Eye (tissue), 1 donor: ENCODE measurements around the gene CHN1.

Experiments used
- DNase-seq: peaks from one replicate; pipeline ENCODE4 v3.0.0-alpha.2; 2015

The CHN1 gene, protein sequence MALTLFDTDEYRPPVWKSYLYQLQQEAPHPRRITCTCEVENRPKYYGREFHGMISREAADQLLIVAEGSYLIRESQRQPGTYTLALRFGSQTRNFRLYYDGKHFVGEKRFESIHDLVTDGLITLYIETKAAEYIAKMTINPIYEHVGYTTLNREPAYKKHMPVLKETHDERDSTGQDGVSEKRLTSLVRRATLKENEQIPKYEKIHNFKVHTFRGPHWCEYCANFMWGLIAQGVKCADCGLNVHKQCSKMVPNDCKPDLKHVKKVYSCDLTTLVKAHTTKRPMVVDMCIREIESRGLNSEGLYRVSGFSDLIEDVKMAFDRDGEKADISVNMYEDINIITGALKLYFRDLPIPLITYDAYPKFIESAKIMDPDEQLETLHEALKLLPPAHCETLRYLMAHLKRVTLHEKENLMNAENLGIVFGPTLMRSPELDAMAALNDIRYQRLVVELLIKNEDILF

DNA sequence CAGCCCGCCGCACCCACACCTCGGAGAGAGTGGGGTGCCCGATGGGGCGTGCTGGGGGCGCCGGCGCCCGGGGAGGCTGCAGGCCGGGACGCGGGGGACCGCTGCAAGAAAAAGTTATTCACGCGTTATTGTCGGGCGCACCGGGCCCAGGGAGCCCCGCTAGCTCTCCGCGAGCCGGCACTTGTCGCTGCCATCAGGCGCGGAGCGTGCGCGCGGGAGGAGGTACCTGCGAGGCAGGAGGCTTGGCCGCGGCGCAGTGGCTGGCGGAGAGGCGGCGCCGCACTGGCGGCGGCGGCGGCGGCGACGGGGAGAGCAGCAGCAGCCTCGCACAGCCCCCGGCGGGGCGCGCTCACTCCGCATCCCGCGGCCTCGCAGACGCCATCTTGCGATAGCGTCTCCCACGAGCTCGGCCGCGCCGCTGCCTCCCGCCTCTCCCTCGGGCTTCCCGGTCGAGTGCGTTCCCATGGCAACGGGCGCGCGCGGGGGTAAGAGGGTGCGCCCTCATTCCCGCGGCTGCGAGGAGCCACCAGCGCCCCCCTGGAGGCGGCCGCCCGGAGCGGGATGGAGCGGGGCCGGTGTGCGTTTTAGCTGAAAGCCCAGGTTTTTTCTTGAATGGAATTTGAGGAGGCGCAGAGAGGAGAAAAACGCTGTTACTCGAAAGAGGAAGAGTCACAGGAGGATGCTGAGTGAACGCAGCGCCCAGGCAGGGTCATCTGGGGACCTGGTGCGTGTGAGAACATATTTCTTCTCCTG is at the start of gene CHN1:
Gene CHN1 (minus strand): TSS at position 402 of the 753 bp plus-strand sequence. CDS start 469 bp downstream, outside the sequence.
- DNase-seq = peak; percentile 96

DNA sequence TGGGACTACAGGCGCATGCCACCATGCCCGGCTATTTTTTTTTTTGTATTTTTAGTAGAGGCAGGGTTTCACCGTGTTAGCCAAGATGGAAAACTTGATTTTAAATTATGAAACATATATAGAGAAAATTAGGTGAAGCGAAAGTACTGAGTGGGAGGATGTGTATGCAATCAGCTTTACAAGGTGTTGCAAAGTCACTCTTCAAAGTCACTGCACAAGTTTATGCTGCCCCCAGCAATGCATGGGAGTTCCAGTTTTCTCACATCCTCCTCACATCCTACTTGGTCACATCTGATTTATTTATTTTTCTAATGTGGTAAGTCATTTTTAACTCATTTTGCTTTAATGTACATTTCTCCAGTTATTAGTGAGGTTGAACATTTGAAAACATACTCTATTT is 49.2 kb upstream of the CHN1 start:
- DNase-seq = no peak

DNA sequence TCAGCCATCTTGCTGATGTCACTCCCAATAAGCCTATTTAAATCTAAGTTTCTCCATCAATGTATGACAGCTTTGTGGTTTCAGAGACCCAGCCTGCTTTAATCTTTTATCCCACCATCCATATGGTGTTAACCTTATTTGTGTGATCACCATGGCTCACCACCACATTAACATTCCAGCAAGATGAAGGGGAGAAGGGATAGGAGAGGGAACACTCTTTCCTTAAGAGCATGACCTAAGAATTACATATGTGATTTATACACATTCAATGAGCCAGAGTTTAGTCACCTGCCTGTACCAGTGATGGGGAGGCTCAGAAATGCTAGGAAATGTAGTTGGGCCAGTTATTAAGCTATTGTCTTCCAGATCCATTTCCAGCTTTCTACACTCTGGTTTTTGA is 44.5 kb upstream of the CHN1 start:
- no peak for DNase-seq

DNA sequence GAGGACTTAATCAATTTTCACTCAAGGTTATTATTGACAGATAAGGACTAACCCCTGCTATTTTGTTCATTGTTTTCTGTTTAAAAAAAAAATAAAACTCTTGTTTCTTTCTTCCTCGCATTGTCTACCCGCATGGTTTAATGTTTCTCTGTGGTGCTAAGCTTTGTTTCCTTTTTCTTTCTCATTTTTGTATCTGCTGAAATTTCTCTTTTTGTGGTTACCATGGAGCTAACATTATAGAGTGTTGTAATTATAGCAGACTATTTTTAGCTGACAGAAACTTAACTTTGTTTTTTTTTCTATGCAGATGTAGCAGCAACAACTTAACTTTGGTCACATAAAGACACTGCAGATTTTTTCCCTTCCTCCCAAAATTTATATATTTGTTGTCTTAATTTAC is 43.1 kb upstream of the CHN1 start:
- no peak for DNase-seq

DNA sequence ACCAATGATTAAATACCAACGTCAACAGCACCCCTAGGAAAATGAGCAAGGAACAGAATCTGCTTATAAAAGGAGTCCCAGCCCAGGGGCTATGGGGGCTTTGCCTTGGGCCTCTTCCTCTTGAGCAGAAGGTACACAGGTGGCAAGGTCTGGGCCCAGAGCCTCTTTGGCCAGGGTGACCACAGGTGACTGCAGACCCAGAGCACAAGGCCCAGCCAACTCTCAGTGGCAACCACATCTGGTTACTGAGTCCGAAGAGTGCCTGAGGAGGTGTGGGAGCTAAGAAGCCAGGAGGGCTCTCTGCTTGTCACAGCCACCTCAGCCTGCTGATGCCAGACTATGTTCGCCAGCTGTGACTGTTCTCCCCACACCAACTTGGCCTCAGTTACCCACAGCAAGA is 34.3 kb upstream of the CHN1 start:
- no peak for DNase-seq

DNA sequence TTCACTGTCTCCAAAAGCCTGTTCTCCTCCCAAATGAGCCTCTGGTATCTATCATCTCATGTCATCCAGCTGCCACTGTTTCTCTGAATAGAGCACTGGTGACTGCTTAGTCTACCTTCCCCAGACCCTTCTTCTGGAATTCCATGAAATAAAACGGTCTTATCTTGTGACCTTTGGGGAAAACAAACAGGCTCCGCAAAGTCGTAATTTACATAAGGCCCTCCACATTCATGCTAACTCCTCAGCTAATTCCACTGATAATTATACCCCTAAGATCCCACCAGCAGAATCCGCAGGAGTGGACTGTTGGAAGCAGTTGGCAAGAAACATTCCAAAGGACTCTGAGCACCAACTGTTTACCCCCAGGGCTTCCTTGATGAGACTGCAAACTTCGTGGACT is 33.9 kb upstream of the CHN1 start:
- DNase-seq = no peak

DNA sequence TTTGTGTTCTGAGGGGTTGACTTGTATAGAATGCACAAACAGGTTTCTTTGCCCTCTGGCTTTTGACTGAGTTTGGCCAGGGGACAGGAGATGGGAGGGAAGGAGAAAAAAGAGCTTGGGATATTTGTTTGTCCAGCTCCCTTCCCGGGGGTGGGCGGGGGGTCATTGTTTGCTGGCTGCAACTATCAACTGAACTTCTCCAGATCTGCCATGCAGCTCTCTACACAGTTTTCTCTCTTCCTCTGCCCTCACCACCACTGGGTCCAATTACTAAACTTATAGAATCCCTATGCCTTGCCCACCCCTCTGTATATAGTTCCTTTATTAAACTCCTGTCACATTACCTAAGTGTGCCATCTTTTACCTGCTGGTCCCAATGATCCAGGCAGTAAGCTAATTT is 32.8 kb upstream of the CHN1 start:
- no peak for DNase-seq

DNA sequence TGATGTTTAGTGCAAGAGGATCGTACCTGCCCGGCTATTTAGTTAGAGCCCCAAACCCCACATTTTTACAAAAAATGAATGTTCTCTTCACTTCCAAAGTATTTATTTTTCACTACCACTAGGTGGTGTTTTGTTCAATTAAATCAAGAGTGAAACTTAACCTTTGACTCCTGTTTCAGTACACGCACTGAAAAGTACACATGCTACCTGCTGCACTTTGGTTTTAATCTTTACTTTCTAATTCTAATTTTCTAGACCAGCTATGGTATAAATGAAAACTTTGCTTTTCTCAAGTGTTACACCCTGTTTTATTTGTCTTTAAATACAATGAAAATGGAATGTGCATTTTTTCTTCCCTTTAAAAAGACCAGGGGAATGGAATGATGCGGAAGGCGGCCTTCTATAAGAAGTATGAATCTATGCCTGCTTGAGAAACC is 31.4 kb upstream of the CHN1 start:
- peak; percentile 20 for DNase-seq

DNA sequence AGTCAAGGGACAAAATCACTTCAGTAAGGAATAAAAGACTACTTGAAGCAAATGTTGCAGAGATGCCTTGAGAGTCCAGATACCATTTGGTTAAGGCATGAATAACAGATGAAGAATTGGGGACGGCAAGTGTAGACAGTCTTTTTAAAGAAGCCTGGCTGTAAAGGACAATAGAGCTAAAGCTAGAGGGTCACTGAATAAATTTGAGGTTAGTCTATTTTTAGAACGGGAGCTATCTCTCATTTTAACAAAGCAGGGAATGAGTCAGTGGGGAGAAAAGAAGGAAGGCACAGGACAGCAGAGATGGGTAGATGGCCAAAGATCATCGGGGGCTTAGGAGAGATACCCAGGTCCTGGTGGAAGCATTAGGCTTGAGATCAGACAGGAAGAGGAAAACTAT is 30.6 kb upstream of the CHN1 start:
- no peak for DNase-seq

DNA sequence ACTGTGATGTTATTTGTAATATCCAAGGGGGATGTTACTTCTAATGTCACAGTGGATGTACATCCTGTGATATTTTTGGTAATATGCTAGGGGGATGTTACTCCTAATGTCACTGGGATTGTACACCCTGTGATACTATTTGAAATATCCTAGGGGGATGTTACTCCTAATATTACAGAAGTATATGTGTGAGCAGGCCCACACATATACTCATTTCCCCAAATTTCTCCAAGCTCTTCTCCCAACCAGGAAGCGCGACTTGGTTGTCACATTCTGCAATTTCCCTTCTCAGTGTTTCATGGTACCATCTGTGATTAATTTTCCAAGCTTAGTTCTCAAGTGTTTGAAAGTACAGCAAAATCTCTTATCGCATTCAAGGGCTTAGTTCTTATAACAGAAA is 29.5 kb upstream of the CHN1 start:
- DNase-seq = no peak

DNA sequence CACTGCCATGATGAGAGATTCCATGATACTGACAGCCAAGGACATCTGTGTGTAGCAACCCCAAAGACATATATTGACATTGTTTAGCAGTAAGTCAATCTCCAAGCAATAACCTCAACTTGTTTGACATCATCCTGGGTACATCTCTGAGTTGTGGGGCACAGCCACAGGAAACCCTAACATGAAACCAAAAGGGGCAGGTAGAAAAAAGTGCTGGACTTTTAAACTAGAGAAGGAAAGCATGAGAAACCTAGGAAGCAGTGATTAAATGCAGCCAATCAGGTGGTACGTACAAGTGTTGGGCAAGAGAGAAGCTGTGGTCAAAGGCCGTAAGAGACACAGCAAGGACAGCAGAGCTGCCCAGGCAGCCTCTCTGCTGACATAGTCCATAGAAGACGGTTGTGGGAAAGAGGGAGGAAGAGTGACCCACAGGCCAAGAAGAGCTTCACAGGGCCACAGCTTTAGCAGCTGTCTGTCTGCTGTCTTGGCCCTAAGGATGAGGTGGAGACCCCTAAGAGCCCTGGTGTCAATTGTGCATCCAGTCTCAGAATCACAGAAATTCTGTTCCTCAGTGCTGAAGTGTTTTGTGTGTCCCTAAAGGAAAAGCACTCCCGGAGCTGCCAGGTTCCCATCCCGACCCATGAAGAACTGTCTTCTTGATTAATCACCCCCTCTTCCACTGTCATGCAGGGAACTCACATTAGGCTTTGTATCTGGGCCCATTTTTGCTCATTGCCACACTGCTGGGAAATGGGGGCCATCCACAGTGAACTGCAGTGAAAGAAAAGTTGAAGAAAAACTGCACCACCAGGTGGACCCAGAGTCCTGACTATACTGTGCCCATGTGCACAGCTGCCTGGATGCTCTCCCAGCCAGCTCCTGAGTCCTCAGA is 25.4 kb upstream of the CHN1 start:
- DNase-seq = peak; percentile 59

DNA sequence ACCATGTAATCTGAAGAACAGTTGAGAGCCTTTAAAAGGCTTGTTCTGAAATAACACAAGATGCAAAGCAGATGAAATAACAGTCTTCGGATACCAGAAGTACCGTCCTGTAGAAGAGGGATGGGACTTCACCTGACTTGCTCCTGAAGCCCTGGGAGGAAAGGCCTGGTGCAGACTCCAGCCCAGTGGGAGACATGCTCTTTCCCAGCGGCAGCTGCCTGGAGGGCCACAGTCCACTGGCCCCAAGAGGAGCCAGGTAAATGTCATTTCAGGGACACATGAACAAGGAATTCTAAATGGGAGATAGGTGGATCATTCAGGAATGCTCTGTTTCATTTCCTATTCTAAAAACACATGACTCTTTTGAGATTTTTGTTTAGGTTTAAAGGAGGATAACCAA is 22.6 kb upstream of the CHN1 start:
- DNase-seq = no peak

DNA sequence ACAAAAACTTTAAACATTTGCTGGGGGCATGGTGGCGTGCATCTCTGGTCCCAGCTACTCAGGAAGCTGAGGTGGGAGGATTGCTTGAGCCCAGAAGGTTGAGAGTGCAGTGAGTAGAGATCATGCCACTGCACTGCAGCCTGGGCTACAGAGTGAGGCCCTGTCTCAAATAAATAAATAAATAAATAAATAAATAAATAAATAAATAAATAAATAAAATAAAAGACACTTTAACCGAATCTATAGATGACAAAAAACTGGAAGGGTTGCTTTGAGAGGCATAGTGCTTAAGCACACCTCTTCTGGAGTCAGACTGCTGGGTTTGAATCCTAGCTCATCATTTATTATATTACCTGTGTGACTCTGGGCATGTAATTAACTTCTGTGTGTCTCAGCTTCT is 21.2 kb upstream of the CHN1 start:
- no peak for DNase-seq

DNA sequence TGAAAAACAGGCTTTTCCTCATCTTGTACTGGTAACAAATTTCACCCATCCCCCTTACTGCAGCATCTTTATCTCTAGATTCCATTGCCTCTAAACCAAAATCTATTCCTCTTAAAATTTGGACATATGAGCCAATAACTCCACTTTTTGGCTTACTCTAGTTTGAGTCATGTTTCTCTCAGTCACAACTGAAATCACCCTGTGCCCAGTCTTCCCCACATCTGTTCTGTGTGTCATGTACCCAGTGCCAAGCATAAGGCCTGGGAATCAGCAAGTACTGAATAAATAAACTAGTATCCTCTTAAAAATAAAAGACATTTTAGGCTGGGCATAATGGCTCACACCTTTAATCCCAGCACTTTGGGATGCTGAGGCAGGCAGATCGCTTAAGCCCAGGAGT is 20.8 kb upstream of the CHN1 start:
- DNase-seq = no peak

DNA sequence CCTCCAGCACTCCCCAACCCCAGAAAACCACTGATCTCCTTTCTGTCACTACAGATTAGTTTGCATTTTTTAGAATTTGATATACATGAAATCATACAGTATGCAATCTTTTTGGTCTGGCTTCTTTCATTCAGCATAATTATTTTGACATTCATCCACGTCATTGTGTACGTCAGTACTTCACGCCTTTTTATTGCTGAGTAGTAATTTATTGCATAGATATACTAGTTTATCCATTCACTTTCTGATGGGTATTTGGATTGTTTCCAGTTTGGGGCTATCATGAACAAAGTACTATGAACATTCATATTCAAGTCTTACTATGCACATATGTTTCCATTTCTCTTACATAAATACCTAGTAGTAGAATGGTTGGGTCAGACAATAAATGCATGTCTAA is 20.1 kb upstream of the CHN1 start:
- no peak for DNase-seq

DNA sequence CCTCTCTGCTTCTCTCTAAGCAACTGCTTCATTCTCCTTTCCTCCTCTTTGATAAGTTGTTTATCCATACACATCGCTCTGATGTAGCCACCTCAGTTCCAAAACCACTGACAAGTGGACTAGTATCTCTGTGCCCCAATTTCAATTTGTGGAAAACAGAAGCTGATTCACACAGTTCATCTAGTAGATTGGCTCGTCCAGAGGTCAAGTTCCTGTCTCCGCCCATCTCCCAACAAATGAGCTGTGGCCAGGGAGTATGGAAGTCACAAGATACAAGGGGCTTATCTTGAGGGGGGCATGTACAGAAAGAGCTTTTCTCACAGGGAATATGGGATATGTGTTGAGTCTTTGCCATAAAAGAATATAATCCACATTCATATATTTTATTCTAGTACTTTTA is 17.7 kb upstream of the CHN1 start:
- DNase-seq = no peak

DNA sequence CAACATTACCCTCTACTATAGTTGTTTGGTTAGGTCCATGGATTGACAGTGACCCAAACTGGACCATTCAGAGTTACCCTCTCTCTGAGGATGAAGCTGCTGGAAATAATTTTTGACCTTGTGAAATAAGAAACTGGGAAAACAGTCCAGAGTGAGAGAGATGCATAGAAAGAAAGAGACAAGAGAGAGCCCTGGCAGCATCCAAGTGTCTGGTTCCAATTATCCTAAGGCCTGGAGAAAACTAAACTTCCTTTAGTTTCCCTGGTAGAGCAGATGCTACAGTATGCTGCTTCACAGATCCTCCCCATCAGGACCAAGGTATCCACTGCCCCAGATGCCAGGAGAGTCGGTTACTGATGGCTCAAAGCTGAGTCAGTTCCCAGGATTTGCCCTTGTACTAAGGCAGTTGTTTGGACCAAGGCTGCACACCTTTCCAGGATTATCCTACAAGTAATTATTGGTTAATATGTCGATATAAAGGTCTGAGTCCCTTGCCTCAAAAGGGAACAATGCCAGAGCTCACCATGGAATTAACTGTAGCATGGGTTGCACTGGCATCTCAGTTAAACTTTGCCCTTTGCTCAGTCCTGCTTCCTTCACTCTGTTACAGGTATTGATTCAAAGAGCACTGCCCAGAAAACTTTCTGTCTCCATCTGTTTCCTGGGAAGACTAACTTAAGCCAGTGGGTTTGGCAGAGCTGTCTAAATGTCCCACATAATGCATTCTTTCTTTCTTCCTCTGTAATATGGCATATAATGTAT is 14.6 kb upstream of the CHN1 start:
- no peak for DNase-seq

DNA sequence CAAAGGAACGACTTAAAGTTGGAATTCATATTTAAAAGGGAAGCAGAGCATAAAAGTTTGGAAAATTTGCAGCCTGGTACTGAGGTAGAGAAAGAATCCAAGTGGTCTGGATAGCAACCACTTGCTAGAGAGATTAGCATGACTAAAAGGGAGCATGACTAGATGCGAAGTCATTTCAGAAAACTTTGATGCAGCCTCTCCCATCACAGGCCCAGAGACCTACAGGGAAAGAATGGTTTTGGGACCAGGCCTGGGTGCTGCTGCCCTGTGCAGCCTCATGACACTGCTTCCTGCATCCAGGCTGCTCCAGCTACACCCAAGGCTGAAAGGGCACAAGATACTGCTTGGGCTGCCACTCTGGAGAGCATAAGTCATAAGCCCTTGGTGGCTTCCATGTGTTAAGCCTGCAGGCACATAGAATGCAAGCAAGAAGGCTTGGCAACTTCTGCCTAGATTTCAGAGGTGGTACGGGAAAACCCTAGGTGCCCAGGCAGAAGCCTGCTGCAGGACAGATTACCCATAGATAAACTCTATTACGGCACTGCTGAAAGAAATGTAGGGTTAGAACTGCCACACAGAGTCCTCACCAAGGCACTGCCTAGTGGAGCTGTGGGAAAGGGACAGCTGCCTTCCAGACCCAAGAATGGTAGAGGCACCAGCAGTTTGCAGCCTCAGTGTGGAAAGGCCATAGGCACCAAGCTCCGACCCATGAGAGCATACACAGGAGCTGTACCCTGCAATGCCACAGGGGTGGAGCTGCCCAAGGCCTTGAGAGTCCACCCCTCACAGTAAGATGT is 12.6 kb upstream of the CHN1 start:
- DNase-seq = no peak

DNA sequence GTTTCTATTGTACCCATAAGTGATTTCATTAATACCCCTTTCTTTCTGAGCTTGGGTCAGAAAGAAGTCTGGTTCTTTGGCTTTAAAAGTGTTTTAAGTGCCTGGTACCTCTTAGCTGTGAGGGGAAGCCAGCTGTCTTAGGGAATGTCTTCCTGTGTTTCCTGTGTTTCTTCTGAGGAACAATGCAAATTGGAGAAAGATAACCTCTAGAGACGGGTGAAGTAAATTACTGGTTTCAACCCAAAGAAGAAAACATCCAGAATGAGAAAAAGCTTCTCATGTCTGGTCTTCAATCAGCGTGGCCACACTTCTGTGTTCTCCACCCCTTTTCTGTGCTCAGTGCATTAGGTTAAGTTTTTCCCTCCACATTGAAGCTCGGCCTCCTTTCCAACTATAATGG is 10.2 kb upstream of the CHN1 start:
- DNase-seq = no peak

DNA sequence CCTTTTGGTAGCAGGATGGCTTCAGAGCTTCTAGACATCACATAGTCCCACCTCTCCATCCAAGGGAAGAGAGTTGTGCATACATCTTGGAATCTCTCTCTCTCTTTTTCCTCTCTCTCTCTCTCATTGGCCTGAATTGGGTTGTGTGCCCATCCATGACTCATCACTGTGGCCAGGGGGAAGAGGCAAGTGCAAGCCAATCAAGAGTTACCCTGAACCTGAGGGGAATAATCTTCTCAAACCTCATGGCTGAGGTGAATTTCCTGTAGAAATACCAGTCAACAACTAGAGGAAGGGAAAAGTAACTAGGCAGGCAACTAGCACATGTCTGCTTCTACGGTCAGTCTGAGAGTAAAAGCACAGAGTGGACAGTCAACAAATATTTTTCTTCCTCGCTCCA is 7.3 kb upstream of the CHN1 start:
- no peak for DNase-seq

DNA sequence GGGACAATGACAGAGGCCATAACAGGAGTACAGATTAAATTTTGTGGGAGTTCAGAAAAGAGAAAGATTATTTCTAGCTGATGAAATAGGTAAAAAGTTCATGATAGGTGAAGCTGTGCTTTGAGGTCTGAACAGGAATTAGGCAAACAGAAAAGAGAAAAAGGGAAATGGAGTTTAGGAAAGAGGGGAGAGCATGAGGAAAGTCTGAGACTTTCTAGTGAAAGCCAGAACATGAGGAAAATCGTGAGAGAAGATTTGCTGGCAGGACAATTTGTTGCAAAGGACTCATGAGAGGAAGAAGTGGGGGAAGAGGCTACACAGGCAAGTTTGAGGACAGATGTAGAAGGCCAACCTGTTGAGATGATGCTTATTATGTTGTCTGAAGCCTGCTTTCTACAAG is 6.3 kb upstream of the CHN1 start:
- DNase-seq = no peak

DNA sequence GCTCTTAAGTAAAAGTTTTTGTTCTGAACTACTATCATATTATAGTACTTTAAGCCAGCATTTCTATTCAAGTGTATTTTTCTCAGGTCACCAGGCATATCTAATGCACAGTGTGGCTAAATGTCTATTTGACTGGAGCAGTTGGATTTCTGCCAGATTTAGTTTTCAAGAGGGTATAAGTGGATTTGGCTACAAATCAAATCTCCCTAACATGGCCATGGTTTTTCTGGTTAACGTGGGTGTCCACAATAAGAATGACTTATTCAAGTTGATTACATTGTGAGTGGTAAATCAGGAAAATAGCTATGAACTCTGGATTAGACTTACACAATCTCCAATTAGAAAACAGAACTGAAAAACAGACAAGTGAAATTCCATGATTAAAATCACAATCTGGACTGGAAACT is 5.7 kb upstream of the CHN1 start:
- DNase-seq = no peak
